HL-60 (cell line): Measurements from ENCODE around the gene DPEP2.
"Not testable (repeated sequence)": the region's sequence is repeated elsewhere in the genome, so short reads cannot be mapped to it uniquely, and the experiment has no call there.

Source experiments
- DNase-seq, 2 experiments: peaks; one replicate each; pipeline ENCODE4 v3.0.0-alpha.2; 2010 to 2020; ENCODE audit warnings: low read depth in 1 of 2, low spot score in 1 of 2
- H3K27ac ChIP-seq: fragments of 250-450 bp; sonication (Bioruptor Pico); replicated peaks from 2 replicates; pipeline ENCODE4 v1.5.1; 2020; ENCODE audit warnings: mild to moderate bottlenecking, moderate library complexity
- H3K27me3 ChIP-seq: fragments of 250-450 bp; sonication (Bioruptor Pico); 2 replicates; pipeline ENCODE4 v1.5.1; 2021; ENCODE audit warnings: mild to moderate bottlenecking, moderate library complexity; ENCODE audit not compliant: insufficient read depth, poor library complexity, severe bottlenecking
- H3K4me3 ChIP-seq: replicated peaks from 2 replicates; pipeline ENCODE4 v1.5.1; 2011; ENCODE audit warnings: mild to moderate bottlenecking, control low read depth, low read length; ENCODE audit not compliant: insufficient read depth
- CTCF ChIP-seq: IDR thresholded peaks from one replicate; pipeline ENCODE4 v1.5.1; 2011; ENCODE audit warnings: low read length, control low read depth, inconsistent platforms; ENCODE audit not compliant: insufficient read depth
- GABPA ChIP-seq: IDR thresholded peaks from 2 replicates; pipeline ENCODE4 v1.6.1; 2012; ENCODE audit warnings: low read depth
- POLR2AphosphoS5 ChIP-seq: IDR thresholded peaks from 2 replicates; pipeline ENCODE4 v1.6.1; 2012; ENCODE audit warnings: low read depth
- REST ChIP-seq: IDR thresholded peaks from 2 replicates; pipeline ENCODE4 v1.6.1; 2012; ENCODE audit warnings: low read depth; ENCODE audit not compliant: insufficient replicate concordance
- SPI1 ChIP-seq: IDR thresholded peaks from 2 replicates; pipeline ENCODE4 v1.6.1; 2012; ENCODE audit warnings: low read depth, mild to moderate bottlenecking, borderline replicate concordance
- long read RNA-seq: library from polyadenylated mRNA; unstranded; transcript quantifications from one replicate; pipeline ENCODE4 v2.0.0, GENCODE V29; 2020

The DPEP2 gene, protein sequence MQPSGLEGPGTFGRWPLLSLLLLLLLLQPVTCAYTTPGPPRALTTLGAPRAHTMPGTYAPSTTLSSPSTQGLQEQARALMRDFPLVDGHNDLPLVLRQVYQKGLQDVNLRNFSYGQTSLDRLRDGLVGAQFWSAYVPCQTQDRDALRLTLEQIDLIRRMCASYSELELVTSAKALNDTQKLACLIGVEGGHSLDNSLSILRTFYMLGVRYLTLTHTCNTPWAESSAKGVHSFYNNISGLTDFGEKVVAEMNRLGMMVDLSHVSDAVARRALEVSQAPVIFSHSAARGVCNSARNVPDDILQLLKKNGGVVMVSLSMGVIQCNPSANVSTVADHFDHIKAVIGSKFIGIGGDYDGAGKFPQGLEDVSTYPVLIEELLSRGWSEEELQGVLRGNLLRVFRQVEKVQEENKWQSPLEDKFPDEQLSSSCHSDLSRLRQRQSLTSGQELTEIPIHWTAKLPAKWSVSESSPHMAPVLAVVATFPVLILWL
- long read RNA-seq, partial matches to known transcripts: 0 of 17 reads
- long read RNA-seq, other reads (novel, unspliced or antisense): 17 of 17 reads

- DNase-seq: peak in 1 of 2 experiments; percentile 96
- peak within 1 kb of the TSS; percentile 89 for H3K27ac ChIP-seq
- TF ChIP-seq POLR2AphosphoS5 (peak; percentile 83; the same call in 1 of the 2 replicates), SPI1 (peak; percentile 98)
- not testable (repeated sequence) for H3K27me3 ChIP-seq
- peak within 1 kb of the TSS; percentile 27 for H3K4me3 ChIP-seq
These were observed at the start of gene DPEP2 for GRCh38 chr16:67998779-67999688. Gene DPEP2, minus strand, starts transcription at chr16:67999484. Its CDS starts 6,272 bp downstream, at chr16:67993212.

DNA sequence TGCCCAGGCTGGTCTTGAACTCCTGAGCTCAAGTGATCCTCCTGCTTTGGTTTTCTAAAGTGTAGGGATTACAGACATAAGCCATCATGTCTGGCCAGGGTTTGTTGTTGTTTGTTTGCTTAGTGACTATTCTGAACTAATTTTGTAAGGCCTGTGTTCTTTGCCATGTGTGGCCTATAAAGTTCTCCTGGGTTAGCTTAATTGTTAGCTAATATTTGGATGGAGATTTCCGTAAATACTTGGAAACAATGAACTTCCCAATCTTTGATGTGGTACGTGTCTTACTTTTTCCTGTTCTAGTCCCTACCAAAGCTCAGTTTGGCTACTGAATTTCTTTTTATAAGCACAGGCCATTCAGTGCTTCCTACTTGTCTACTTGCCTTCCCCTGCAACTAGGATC, 48.7 kb upstream of the DPEP2 start:
- no peak for DNase-seq
- Histone ChIP-seq H3K4me3 (no peak overlapping the region), H3K27me3 (no peaks in the 10 kb centered on the region), H3K27ac (no peak overlapping the region)
- no peak for TF ChIP-seq POLR2AphosphoS5

DNA sequence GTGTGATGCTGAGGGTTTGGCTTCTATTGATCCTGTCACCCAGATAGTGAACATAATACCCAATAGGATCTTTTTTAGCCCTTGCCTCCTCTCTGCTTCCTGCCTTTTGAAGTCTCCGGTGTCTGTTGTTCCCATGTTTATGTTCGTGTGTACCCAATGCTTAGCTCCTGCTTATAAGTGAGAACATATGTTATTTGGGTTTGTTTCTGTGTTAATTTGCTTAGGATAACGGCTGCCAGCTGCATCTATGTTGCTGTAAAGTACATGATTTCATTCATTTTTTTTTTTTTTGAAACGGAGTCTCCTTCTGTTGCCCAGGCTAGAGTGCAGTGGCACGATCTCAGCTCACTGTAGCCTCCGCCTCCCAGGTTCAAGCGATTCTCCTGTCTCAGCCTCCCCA, 46.8 kb upstream of the DPEP2 start:
- Histone ChIP-seq H3K27me3 (no peaks in the 10 kb centered on the region), H3K4me3 (no peak overlapping the region), H3K27ac (no peak overlapping the region)
- no peak for TF ChIP-seq CTCF
- no peak for TF ChIP-seq SPI1
- TF ChIP-seq POLR2AphosphoS5: no peak
- no peak for TF ChIP-seq REST
- TF ChIP-seq GABPA: no peak
- DNase-seq: no peak

- Histone ChIP-seq H3K27me3 (no peaks in the 10 kb centered on the region), H3K27ac (peak overlapping the region; percentile 73), H3K4me3 (no peak overlapping the region)
- TF ChIP-seq POLR2AphosphoS5: no peak
- TF ChIP-seq GABPA: no peak
- no peak for TF ChIP-seq REST
- TF ChIP-seq SPI1: peak; percentile 87
- TF ChIP-seq CTCF: no peak
- DNase-seq: peak; percentile 72 to 79
These were observed 42.5 kb upstream of the DPEP2 start for GRCh38 chr16:68041783-68042182.
